Superior temporal gyrus (tissue), 1 donor: Measurements from ENCODE around the gene SLC9A5.

Experiments used
- DNase-seq: peaks from one replicate; pipeline ENCODE4 v3.0.0-alpha.2; 2016; ENCODE audit errors: extremely low spot score

SLC9A5 gene

GRCh38 chr16:67310561-67310960, 61.8 kb downstream of the SLC9A5 start:
- no peak for DNase-seq

GRCh38 chr16:67311607-67312488, 63.1 kb downstream of the SLC9A5 start:
- peak; percentile 36 for DNase-seq

GRCh38 chr16:67312719-67313118, 63.9 kb downstream of the SLC9A5 start:
- no peak for DNase-seq

GRCh38 chr16:67317853-67318252, 69.1 kb downstream of the SLC9A5 start:
- no peak for DNase-seq
